Activated B cell treated with CpG ODN at 0.5 μM for 24 hours (primary cell): ENCODE results near the gene NCKAP5. TPM values are rescaled to one million over a fixed set of nuclear protein-coding genes. Genes with fewer than 3 reads are reported as not detected.

Experiments used
- ATAC-seq: fragments of 200-7000 bp; cut with Tn5 transposase; one replicate; pipeline ENCODE4 v1.10.0; 2021; ENCODE audit warnings: low read depth, mild to moderate bottlenecking, moderate library complexity
- CTCF ChIA-PET: fragments of 350-600 bp; sonication (Branson Sonifier 250); formaldehyde crosslinking; loops from one replicate; lab custom pipeline; 2021; ENCODE audit warnings: antibody characterized with exemption; lab: Charles Lee
- POLR2A ChIA-PET: fragments of 350-600 bp; sonication (Branson Sonifier 250); formaldehyde crosslinking; loops from one replicate; lab custom pipeline; 2021; ENCODE audit warnings: antibody characterized with exemption; lab: Charles Lee
- DNase-seq: peaks from one replicate; pipeline ENCODE4 v3.0.0; 2022
- H3K27ac Mint-ChIP-seq: one replicate; pipeline ENCODE4 v1.8.0; 2020; ENCODE audit warnings: mixed read lengths
- H3K27me3 Mint-ChIP-seq: one replicate; pipeline ENCODE4 v1.8.0; 2021; ENCODE audit warnings: mixed read lengths
- H3K36me3 Mint-ChIP-seq: one replicate; pipeline ENCODE4 v1.8.0; 2021; ENCODE audit warnings: low read depth, mixed read lengths
- H3K4me1 Mint-ChIP-seq: one replicate; pipeline ENCODE4 v1.8.0; 2021; ENCODE audit warnings: mixed read lengths
- H3K4me3 Mint-ChIP-seq: one replicate; pipeline ENCODE4 v1.8.0; 2020; ENCODE audit warnings: mild to moderate bottlenecking, mixed read lengths
- H3K9me3 Mint-ChIP-seq: one replicate; pipeline ENCODE4 v1.8.0; 2020; ENCODE audit warnings: mixed read lengths
- CTCF ChIP-seq: fragments of 200-600 bp; IDR thresholded peaks from one replicate; pipeline ENCODE4 v1.8.0; 2022; ENCODE audit warnings: antibody characterized with exemption, mild to moderate bottlenecking
- intact Hi-C: fragments of 100-400 bp; cut with micrococcal nuclease; formaldehyde crosslinking; loops from one replicate; pipeline ENCODE4 v1.15.1; 2024
- total RNA-seq: library from RNA; stranded (reverse); gene quantifications from 2 replicates; pipeline ENCODE4 v1.2.3, GENCODE V29; 2022

The NCKAP5 gene
- total RNA-seq, 1 donor from 2014 or later = not detected

DNA sequence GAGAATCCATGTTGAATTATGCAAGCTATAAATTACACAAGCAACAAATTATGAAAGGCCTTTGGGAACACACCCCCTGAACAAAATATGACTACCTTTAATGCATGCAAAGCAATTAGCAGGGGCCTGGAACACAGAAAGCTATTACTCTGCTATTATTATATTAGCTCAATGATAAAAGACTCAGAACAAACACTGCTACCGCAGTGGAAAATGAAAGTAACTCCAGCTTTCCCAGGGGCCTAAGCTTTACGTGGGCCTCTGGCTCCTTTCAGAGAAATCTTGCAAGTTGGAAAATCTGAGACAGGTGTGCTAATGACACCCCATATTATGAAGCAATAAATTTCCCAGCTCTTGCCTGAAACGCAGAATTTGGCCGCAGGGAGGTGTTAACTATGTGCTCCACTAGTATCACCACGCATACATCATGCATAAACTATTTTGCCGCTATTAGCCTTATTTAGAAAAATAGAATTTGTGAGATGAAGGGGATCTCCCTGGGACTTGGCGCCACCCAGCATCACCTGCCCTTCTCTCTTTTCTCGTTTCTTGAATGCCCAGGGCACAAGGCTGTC, 576.7 kb downstream of the NCKAP5 start:
- H3K27ac Mint-ChIP-seq = no peak overlapping the region
- H3K4me1 Mint-ChIP-seq = no peaks in the 10 kb centered on the region
- DNase-seq = no peak
- no peak for ATAC-seq
- POLR2A ChIA-PET = no interaction called here
- intact Hi-C loops = no loop called here
- H3K4me3 Mint-ChIP-seq = no peak overlapping the region
- H3K9me3 Mint-ChIP-seq = no peaks in the 10 kb centered on the region
- TF ChIP-seq CTCF = no peak
- no peaks in the 10 kb centered on the region for H3K36me3 Mint-ChIP-seq
- no peaks in the 10 kb centered on the region for H3K27me3 Mint-ChIP-seq
- CTCF ChIA-PET = no interaction called here

DNA sequence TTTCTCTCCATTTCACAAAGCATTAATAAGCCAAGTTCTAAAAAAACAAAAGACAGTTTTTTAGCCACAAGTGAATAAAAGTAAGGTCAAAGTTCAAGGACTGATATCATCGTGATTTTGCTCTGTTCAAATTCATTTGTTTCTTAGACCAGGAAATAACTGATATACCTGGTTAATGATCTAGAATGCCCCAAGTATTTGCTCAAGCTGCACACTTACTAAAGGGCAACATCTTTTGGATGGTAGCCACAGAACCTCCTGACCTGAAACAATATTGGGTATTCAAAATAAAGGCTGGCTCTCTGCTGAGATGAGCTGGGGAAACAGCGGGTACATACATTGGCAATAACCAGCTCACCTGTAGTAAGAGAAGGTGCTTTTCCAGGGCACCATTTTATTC, 583.5 kb downstream of the NCKAP5 start:
- no peaks in the 10 kb centered on the region for H3K9me3 Mint-ChIP-seq
- POLR2A ChIA-PET = no interaction called here
- CTCF ChIA-PET = no interaction called here
- ATAC-seq = no peak
- no peak for TF ChIP-seq CTCF
- no peaks in the 10 kb centered on the region for H3K4me1 Mint-ChIP-seq
- H3K27me3 Mint-ChIP-seq = no peaks in the 10 kb centered on the region
- no peak for DNase-seq
- H3K4me3 Mint-ChIP-seq = no peak overlapping the region
- no peak overlapping the region for H3K27ac Mint-ChIP-seq
- no peaks in the 10 kb centered on the region for H3K36me3 Mint-ChIP-seq
- intact Hi-C loops = no loop called here

DNA sequence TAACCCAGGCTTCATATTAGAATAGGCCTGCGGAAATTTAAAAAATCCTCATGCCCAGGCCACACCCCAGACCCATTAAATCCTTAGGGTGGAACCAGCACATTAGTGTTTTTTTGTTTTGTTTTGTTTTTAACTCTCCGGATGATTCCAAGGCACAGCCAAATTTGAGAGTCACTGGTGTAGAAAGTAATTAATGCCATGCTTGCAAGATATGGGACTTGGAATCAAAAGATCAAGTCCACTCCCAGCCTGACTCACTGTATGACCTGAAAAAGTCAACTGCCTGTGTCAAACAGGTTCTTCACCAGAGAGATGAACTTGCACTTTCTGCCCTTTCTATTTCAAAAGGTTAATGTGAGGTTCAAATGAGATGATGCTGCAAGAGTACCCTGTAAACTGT, 588.0 kb downstream of the NCKAP5 start:
- POLR2A ChIA-PET = no interaction called here
- intact Hi-C loops = no loop called here
- H3K4me3 Mint-ChIP-seq = no peak overlapping the region
- no peaks in the 10 kb centered on the region for H3K9me3 Mint-ChIP-seq
- H3K27ac Mint-ChIP-seq = no peak overlapping the region
- TF ChIP-seq CTCF = no peak
- DNase-seq = no peak
- ATAC-seq = no peak
- CTCF ChIA-PET = no interaction called here
- no peaks in the 10 kb centered on the region for H3K27me3 Mint-ChIP-seq
- no peaks in the 10 kb centered on the region for H3K36me3 Mint-ChIP-seq
- no peaks in the 10 kb centered on the region for H3K4me1 Mint-ChIP-seq

- Mint-ChIP-seq H3K9me3 (no peaks in the 10 kb centered on the region), H3K4me3 (no peak overlapping the region), H3K27ac (no peak overlapping the region), H3K36me3 (no peaks in the 10 kb centered on the region), H3K27me3 (no peaks in the 10 kb centered on the region), H3K4me1 (no peaks in the 10 kb centered on the region)
- DNase-seq (no peak), ATAC-seq (no peak)
- TF ChIP-seq CTCF = no peak
- intact Hi-C loops = no loop called here
- ChIA-PET POLR2A (no interaction called here), CTCF (no interaction called here)
Observed at GRCh38 chr2:132979339-132980093, 588.7 kb downstream of the NCKAP5 start.

- no peak for DNase-seq
- Mint-ChIP-seq H3K36me3 (no peaks in the 10 kb centered on the region), H3K4me1 (no peaks in the 10 kb centered on the region), H3K27ac (no peak overlapping the region), H3K4me3 (no peak overlapping the region), H3K9me3 (no peaks in the 10 kb centered on the region), H3K27me3 (no peaks in the 10 kb centered on the region)
- TF ChIP-seq CTCF = no peak
- CTCF ChIA-PET = no interaction called here
- POLR2A ChIA-PET = no interaction called here
- intact Hi-C loops = no loop called here
- no peak for ATAC-seq
Observed at GRCh38 chr2:132978840-132979239, 589.4 kb downstream of the NCKAP5 start.
